Activated CD8-positive, alpha-beta T cell treated with anti-CD3 and anti-CD28 coated beads for 36 hours (primary cell): ENCODE data around the gene ANKRD34A. TPM values are rescaled to one million over a fixed set of nuclear protein-coding genes. Genes with fewer than 3 reads are reported as not detected.
"Not testable (repeated sequence)": the region's sequence is repeated elsewhere in the genome, so short reads cannot be mapped to it uniquely, and the experiment has no call there.

Source experiments
- ATAC-seq: fragments of 200-7000 bp; cut with Tn5 transposase; one replicate; pipeline ENCODE4 v1.10.0; 2021; ENCODE audit warnings: mild to moderate bottlenecking, moderate library complexity
- CTCF ChIA-PET: fragments of 350-600 bp; sonication (Branson Sonifier 250); formaldehyde crosslinking; loops from one replicate; lab custom pipeline; 2021; ENCODE audit warnings: antibody characterized with exemption; lab: Charles Lee
- POLR2A ChIA-PET: fragments of 350-600 bp; sonication (Branson Sonifier 250); formaldehyde crosslinking; loops from one replicate; lab custom pipeline; 2021; ENCODE audit warnings: antibody characterized with exemption; lab: Charles Lee
- DNase-seq: peaks from one replicate; pipeline ENCODE4 v3.0.0-alpha.2; 2020
- H3K27ac Mint-ChIP-seq: one replicate; pipeline ENCODE4 v1.8.0; 2021; ENCODE audit warnings: mild to moderate bottlenecking, mixed read lengths
- H3K27me3 Mint-ChIP-seq: one replicate; pipeline ENCODE4 v1.8.0; 2021; ENCODE audit warnings: mixed read lengths
- H3K36me3 Mint-ChIP-seq: one replicate; pipeline ENCODE4 v1.8.0; 2021; ENCODE audit warnings: low read depth, mixed read lengths
- H3K4me1 Mint-ChIP-seq: one replicate; pipeline ENCODE4 v1.8.0; 2021; ENCODE audit warnings: low read depth, mixed read lengths
- H3K4me3 Mint-ChIP-seq: one replicate; pipeline ENCODE4 v1.8.0; 2021; ENCODE audit warnings: mild to moderate bottlenecking, moderate library complexity, mixed read lengths
- H3K9me3 Mint-ChIP-seq: one replicate; pipeline ENCODE4 v1.8.0; 2021; ENCODE audit warnings: mixed read lengths
- intact Hi-C: fragments of 100-400 bp; cut with micrococcal nuclease; formaldehyde crosslinking; loops from one replicate; pipeline ENCODE4 v1.10.0; 2022
- total RNA-seq, 2 experiments: library from RNA; stranded (reverse); gene quantifications; one replicate each; pipeline ENCODE4 v1.2.3, GENCODE V29; 2021
- TF ChIP-seq, protein P1 (sequence below): fragments of 200-600 bp; IDR thresholded peaks from one replicate; pipeline ENCODE4 v1.8.0; 2022; ENCODE audit warnings: antibody characterized with exemption, mild to moderate bottlenecking

Gene ANKRD34A
- total RNA-seq, 2 experiments from 2014 or later, result 6.6 to 7.7 TPM

DNA sequence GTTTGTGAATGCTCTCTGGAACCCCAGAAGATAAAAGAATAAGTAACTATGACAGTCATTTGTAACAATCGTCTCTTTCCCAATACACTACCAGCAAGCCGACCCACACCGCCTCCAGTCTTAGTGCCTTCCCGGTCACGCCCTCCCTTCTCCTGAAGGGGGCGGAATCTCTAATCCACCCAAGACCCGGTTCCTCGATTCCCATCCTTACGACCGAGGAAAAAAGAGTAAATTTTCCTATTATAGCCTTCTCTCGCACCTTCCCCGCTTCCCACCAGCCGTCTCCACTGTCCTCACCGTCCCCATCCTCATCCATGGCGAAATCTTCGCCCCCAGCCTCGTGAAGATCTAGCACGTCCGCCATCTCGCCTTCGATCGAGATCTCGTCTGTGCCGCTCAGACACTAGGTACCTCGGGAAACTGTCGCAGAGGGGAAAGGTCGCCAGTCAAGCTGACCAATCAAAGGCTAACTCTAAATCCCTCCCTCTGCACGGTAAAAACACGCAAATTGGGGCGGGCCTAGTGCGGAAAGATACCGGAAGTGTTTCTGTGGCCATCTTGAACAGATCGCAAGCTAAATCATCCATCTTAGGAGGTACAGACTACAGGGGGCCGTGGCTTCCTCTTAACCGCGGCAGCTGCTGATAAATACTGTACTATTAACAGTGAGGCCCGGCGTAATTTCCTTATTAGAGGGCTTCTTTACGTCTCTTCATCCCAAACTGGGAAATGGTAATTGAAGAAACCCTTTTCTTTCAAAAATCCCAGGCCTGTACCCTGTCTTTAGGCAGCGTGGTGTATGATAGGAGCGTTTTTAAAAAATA, 37.1 kb downstream of the ANKRD34A start, which contains the start of gene RBM8A:
RBM8A (minus strand) TSS at position 422 of the 824 bp plus-strand sequence; CDS start at position 364, 58 bp downstream.
- Mint-ChIP-seq H3K36me3 (peaks cover 17% of the 10 kb centered on the region), H3K27ac (no peak within 1 kb of the TSS), H3K27me3 (no peaks in the 10 kb centered on the region), H3K9me3 (no peaks in the 10 kb centered on the region), H3K4me1 (peaks cover 26% of the 10 kb centered on the region), H3K4me3 (no peak within 1 kb of the TSS)
- intact Hi-C loops, result loop anchor here (5.0 kb wide), 1 partner anchor 35 kb away; the partner anchor contains the start of genes ANKRD34A and POLR3GL
- TF ChIP-seq, protein P1, sequence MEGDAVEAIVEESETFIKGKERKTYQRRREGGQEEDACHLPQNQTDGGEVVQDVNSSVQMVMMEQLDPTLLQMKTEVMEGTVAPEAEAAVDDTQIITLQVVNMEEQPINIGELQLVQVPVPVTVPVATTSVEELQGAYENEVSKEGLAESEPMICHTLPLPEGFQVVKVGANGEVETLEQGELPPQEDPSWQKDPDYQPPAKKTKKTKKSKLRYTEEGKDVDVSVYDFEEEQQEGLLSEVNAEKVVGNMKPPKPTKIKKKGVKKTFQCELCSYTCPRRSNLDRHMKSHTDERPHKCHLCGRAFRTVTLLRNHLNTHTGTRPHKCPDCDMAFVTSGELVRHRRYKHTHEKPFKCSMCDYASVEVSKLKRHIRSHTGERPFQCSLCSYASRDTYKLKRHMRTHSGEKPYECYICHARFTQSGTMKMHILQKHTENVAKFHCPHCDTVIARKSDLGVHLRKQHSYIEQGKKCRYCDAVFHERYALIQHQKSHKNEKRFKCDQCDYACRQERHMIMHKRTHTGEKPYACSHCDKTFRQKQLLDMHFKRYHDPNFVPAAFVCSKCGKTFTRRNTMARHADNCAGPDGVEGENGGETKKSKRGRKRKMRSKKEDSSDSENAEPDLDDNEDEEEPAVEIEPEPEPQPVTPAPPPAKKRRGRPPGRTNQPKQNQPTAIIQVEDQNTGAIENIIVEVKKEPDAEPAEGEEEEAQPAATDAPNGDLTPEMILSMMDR, result peak; percentile 70
- DNase-seq (peak; percentile 97), ATAC-seq (peak; percentile 98)
- POLR2A ChIA-PET, result interaction anchor here (0.6 to 8.6 kb wide), 31 partner anchors 9 to 125 kb away, joined by 3 to 160 read pairs (median 6); partner anchors contain the start of genes ANKRD34A, ITGA10, LIX1L and NUDT17
- CTCF ChIA-PET, result interaction anchor here (0.7 to 2.3 kb wide), 20 partner anchors 9 to 104 kb away, joined by 3 to 19 read pairs (median 4); partner anchors contain the start of genes ANKRD34A, ITGA10, LIX1L and NUDT17

GRCh38 chr1:145926686-145927062, 37.7 kb downstream of the ANKRD34A start:
- intact Hi-C loops, result loop anchor here (5.0 kb wide), 1 partner anchor 36 kb away; the partner anchor contains the start of genes ANKRD34A and POLR3GL
- H3K27ac Mint-ChIP-seq, result no peak overlapping the region
- peaks cover 25% of the 10 kb centered on the region for H3K4me1 Mint-ChIP-seq
- POLR2A ChIA-PET, result interaction anchor here (0.6 to 8.6 kb wide), 25 partner anchors 9 to 125 kb away, joined by 3 to 160 read pairs (median 6); partner anchors contain the start of genes ANKRD34A, ITGA10, LIX1L and NUDT17
- CTCF ChIA-PET, result interaction anchor here (1.0 to 2.3 kb wide), 10 partner anchors 9 to 81 kb away, joined by 3 to 19 read pairs (median 6); partner anchors contain the start of genes ANKRD34A, ITGA10, LIX1L and NUDT17
- ATAC-seq (peak; percentile 35), DNase-seq (peak; percentile 77)
- no peaks in the 10 kb centered on the region for H3K9me3 Mint-ChIP-seq
- H3K36me3 Mint-ChIP-seq, result peaks cover 15% of the 10 kb centered on the region
- TF ChIP-seq, protein P1, result no peak
- H3K27me3 Mint-ChIP-seq, result no peaks in the 10 kb centered on the region
- no peak overlapping the region for H3K4me3 Mint-ChIP-seq

DNA sequence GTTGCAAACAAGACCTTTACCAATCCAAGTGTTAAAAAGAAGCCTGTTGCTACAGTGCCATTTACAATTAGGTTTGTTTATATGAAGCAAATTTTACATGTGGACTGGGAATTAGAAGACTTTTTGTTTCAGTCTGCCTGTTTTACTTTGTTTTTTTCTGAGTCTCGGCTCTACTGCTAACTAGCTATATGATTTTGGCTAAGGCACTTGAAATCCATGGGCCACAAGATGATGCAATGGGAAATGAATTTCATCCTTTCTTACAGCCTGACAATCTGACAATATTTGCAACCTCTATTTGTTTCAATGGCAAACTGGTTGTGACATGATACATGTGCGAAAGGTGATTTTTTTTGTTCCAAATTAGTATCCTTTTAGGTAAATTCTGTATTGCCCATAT, 42.1 kb downstream of the ANKRD34A start:
- CTCF ChIA-PET, result interaction anchor here (1.5 kb wide), 2 partner anchors 32 to 77 kb away, joined by 3 to 6 read pairs; partner anchors contain the start of gene NUDT17
- H3K4me3 Mint-ChIP-seq, result no peak overlapping the region
- intact Hi-C loops, result no loop called here
- H3K27me3 Mint-ChIP-seq, result no peaks in the 10 kb centered on the region
- ATAC-seq, result no peak
- peaks cover 46% of the 10 kb centered on the region for H3K4me1 Mint-ChIP-seq
- TF ChIP-seq, protein P1, result no peak
- POLR2A ChIA-PET, result interaction anchor here (1.1 to 1.6 kb wide), 6 partner anchors 10 to 78 kb away, joined by 3 to 11 read pairs (median 4); partner anchors contain the start of genes ANKRD34A and POLR3GL
- H3K36me3 Mint-ChIP-seq, result peaks cover 26% of the 10 kb centered on the region
- H3K27ac Mint-ChIP-seq, result peak overlapping the region; percentile 67
- no peak for DNase-seq
- H3K9me3 Mint-ChIP-seq, result no peaks in the 10 kb centered on the region

GRCh38 chr1:145920297-145920696, 44.1 kb downstream of the ANKRD34A start:
- Mint-ChIP-seq H3K27ac (peak overlapping the region; percentile 46), H3K4me1 (peaks cover 49% of the 10 kb centered on the region), H3K4me3 (peak overlapping the region; percentile 96), H3K36me3 (peaks cover 37% of the 10 kb centered on the region)
- POLR2A ChIA-PET, result interaction anchor here (1.0 kb wide), 1 partner anchor 64 kb away, joined by 3 read pairs; no protein-coding TSS in a partner anchor
- ATAC-seq, DNase-seq, H3K9me3 Mint-ChIP-seq, CTCF ChIA-PET, H3K27me3 Mint-ChIP-seq, intact Hi-C loops: not testable (repeated sequence)
